Measurements from ENCODE around the gene LSP1. TPM values are rescaled to one million over a fixed set of nuclear protein-coding genes. Genes with fewer than 3 reads are reported as not detected.

Gene LSP1
- total and polyA plus RNA-seq, 2 of the 13 experiments (the other 11 are each of a cell fraction or from before 2014, with no cell fraction given): 0.59 to 1.00 TPM

DNA sequence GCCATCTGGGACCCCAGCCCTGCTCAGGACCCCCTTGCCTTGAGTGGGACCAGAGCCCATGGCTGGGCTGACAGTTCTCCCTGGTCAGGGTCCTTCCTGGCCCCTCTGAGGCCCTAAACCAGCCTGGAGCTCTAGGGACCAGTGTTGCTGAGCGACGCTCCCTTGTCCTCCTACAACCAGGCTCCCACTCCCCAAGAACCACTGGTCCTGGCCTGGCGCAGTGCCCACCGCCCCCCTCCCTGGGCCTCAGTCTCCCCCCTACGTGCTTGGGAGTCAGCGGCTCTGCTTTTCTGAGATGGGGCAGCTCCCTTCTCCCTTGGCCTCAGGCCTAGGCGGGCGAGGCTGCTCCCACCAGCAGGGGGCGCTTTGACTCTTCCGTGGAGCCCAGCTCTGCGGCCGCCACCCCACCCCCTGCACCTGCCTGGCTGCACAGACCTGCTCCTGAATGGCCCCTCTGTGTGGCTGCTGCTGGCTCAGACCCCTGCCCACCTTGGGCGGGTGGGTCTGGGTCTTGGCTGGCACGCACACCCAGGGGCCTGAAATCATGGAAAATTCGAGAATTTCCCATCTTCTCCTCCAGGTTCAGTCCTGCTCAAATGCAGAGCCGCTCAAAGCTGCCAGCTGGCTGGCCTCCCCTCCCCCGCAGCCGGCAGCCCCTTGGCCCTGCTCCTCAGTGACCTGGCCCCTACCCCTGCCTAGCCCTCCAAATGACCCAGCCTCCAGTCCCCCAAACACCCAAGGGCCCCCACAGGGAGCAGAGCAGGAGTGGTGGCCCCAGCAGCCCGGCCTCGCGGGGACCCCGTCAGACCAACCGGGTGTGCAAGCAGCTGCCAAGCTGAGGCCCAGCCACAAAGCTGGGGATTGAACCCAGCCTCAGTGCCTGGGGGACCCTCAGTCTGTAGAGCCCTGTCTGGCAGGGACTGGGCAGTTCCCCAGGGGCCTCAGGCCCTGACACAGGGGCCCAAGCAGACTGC is 29.7 kb downstream of the LSP1 start:
- POLR2A ChIA-PET: interaction anchor here (0.8 to 1.5 kb wide), 4 partner anchors 106 to 518 kb away, joined by 3 to 21 read pairs (median 5); partner anchors contain the start of gene TSSC4
- ATAC-seq: peak; percentile 91
- H3K36me3 ChIP-seq (replicated peaks in 1 of 2; ENCODE audit: control insufficient read depth in 1 of 2, insufficient read depth in 2 of 2, low read length in 2 of 2): no peaks in the 10 kb centered on the region
- no peak overlapping the region for H3K4me3 ChIP-seq (replicated peaks in 1 of 3; ENCODE audit: insufficient read depth in 1 of 3, low read depth in 2 of 3, low read length in 3 of 3)
- 19% methylated on average over 7 of the region's 23 CpGs for WGBS (ENCODE audit: low lambda C conversion rate)
- no peak overlapping the region for H2AFZ ChIP-seq (ENCODE audit: low read length)
- H3K9ac ChIP-seq (ENCODE audit: insufficient read depth, low read depth, low read length): no peak overlapping the region
- no peaks in the 10 kb centered on the region for H4K20me1 ChIP-seq (ENCODE audit: insufficient read depth, low read length)
- CTCF ChIA-PET (ENCODE audit: low intra/inter-chr PET ratio, low total read pairs): interaction anchor here (0.7 to 7.1 kb wide), 3 partner anchors 242 to 274 kb away, joined by 4 to 108 read pairs (median 5); no protein-coding TSS in a partner anchor
- H3K27me3 ChIP-seq (ENCODE audit: control insufficient read depth in 1 of 2, insufficient read depth in 2 of 2, low read length in 2 of 2): peaks cover 8 to 59% of the 10 kb centered on the region in 2 experiments
- H3K27ac ChIP-seq (ENCODE audit: extremely low read length, insufficient read depth, low read length): no peak overlapping the region
- intact Hi-C loops (cut with micrococcal nuclease; ENCODE audit: unreplicated experiment): loop anchor here (1.0 to 5.0 kb wide), 2 partner anchors 268 to 470 kb away; no protein-coding TSS in a partner anchor
- no peak overlapping the region for H3K4me2 ChIP-seq (ENCODE audit: low read depth, low read length)
- in situ Hi-C loops (cut with HindIII; ENCODE audit: extremely low pct_ligation_motif_present, low pct_unique_long_range_greater_than_20kb): loop anchor here (5.0 kb wide), 1 partner anchor 270 kb away; no protein-coding TSS in a partner anchor
- DNase-seq (ENCODE audit: low spot score): peak; percentile 49
- no TSS peak for BruUV-seq (replicated peaks)
- peaks cover 18% of the 10 kb centered on the region for H3K4me1 ChIP-seq (ENCODE audit: insufficient read depth, low read length)
- H3K79me2 ChIP-seq (ENCODE audit: insufficient read depth, low read length): no peaks in the 10 kb centered on the region
- FAIRE-seq: peak; percentile 43
- no peaks in the 10 kb centered on the region for H3K9me3 ChIP-seq (ENCODE audit: low read length)
- no peak for TF ChIP-seq SNAI1 (CRISPR knock-in tag; IDR thresholded peaks at IDR 0.05; ENCODE audit: borderline replicate concordance)
- no peak for TF ChIP-seq ZNF543 (CRISPR knock-in tag; IDR thresholded peaks at IDR 0.05)
- TF ChIP-seq, protein P1, sequence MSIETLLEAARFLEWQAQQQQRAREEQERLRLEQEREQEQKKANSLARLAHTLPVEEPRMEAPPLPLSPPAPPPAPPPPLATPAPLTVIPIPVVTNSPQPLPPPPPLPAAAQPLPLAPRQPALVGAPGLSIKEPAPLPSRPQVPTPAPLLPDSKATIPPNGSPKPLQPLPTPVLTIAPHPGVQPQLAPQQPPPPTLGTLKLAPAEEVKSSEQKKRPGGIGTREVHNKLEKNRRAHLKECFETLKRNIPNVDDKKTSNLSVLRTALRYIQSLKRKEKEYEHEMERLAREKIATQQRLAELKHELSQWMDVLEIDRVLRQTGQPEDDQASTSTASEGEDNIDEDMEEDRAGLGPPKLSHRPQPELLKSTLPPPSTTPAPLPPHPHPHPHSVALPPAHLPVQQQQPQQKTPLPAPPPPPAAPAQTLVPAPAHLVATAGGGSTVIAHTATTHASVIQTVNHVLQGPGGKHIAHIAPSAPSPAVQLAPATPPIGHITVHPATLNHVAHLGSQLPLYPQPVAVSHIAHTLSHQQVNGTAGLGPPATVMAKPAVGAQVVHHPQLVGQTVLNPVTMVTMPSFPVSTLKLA (IDR thresholded peaks at IDR 0.05): no peak
- 0 out of 2 replicates have a peak, but pooled peaks have one; percentile 26 for TF ChIP-seq RNF2 (conservative IDR thresholded peaks at IDR 0.05; ENCODE audit: low read depth)
- TF ChIP-seq, protein P2, sequence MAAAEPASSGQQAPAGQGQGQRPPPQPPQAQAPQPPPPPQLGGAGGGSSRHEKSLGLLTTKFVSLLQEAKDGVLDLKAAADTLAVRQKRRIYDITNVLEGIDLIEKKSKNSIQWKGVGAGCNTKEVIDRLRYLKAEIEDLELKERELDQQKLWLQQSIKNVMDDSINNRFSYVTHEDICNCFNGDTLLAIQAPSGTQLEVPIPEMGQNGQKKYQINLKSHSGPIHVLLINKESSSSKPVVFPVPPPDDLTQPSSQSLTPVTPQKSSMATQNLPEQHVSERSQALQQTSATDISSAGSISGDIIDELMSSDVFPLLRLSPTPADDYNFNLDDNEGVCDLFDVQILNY (CRISPR knock-in tag; conservative IDR thresholded peaks at IDR 0.05): no peak
- TF ChIP-seq, protein P3, sequence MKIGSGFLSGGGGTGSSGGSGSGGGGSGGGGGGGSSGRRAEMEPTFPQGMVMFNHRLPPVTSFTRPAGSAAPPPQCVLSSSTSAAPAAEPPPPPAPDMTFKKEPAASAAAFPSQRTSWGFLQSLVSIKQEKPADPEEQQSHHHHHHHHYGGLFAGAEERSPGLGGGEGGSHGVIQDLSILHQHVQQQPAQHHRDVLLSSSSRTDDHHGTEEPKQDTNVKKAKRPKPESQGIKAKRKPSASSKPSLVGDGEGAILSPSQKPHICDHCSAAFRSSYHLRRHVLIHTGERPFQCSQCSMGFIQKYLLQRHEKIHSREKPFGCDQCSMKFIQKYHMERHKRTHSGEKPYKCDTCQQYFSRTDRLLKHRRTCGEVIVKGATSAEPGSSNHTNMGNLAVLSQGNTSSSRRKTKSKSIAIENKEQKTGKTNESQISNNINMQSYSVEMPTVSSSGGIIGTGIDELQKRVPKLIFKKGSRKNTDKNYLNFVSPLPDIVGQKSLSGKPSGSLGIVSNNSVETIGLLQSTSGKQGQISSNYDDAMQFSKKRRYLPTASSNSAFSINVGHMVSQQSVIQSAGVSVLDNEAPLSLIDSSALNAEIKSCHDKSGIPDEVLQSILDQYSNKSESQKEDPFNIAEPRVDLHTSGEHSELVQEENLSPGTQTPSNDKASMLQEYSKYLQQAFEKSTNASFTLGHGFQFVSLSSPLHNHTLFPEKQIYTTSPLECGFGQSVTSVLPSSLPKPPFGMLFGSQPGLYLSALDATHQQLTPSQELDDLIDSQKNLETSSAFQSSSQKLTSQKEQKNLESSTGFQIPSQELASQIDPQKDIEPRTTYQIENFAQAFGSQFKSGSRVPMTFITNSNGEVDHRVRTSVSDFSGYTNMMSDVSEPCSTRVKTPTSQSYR (CRISPR knock-in tag; IDR thresholded peaks at IDR 0.05; ENCODE audit: borderline replicate concordance): peak; percentile 81; the same call in 1 of the 2 replicates
- 0 out of 2 replicates have a peak, but pooled peaks have one; percentile 28 for TF ChIP-seq FOXA3 (CRISPR knock-in tag; IDR thresholded peaks at IDR 0.05)
- TF ChIP-seq ZFY (CRISPR knock-in tag; IDR thresholded peaks at IDR 0.05): peak; percentile 35; the same call in 1 of the 2 replicates
- TF ChIP-seq, protein P4, sequence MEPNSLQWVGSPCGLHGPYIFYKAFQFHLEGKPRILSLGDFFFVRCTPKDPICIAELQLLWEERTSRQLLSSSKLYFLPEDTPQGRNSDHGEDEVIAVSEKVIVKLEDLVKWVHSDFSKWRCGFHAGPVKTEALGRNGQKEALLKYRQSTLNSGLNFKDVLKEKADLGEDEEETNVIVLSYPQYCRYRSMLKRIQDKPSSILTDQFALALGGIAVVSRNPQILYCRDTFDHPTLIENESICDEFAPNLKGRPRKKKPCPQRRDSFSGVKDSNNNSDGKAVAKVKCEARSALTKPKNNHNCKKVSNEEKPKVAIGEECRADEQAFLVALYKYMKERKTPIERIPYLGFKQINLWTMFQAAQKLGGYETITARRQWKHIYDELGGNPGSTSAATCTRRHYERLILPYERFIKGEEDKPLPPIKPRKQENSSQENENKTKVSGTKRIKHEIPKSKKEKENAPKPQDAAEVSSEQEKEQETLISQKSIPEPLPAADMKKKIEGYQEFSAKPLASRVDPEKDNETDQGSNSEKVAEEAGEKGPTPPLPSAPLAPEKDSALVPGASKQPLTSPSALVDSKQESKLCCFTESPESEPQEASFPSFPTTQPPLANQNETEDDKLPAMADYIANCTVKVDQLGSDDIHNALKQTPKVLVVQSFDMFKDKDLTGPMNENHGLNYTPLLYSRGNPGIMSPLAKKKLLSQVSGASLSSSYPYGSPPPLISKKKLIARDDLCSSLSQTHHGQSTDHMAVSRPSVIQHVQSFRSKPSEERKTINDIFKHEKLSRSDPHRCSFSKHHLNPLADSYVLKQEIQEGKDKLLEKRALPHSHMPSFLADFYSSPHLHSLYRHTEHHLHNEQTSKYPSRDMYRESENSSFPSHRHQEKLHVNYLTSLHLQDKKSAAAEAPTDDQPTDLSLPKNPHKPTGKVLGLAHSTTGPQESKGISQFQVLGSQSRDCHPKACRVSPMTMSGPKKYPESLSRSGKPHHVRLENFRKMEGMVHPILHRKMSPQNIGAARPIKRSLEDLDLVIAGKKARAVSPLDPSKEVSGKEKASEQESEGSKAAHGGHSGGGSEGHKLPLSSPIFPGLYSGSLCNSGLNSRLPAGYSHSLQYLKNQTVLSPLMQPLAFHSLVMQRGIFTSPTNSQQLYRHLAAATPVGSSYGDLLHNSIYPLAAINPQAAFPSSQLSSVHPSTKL (CRISPR knock-in tag; IDR thresholded peaks at IDR 0.05): 0 out of 2 replicates have a peak, but pooled peaks have one; percentile 25
- no peak for TF ChIP-seq ZFP82 (CRISPR knock-in tag; IDR thresholded peaks at IDR 0.05; ENCODE audit: borderline replicate concordance)
- TF ChIP-seq ZNF577 (CRISPR knock-in tag; IDR thresholded peaks at IDR 0.05; ENCODE audit: borderline replicate concordance, low read depth): no peak
- TF ChIP-seq RXRA (CRISPR knock-in tag; IDR thresholded peaks at IDR 0.05): 0 out of 2 replicates have a peak, but pooled peaks have one; percentile 14

All from HepG2 (cell line).